GM12878 (cell line): Measurements from ENCODE around the gene PKN2.

Experiments used
- NFYB ChIP-seq: IDR thresholded peaks from 2 replicates; pipeline ENCODE4 v1.6.1; 2011; ENCODE audit warnings: low read depth, mild to moderate bottlenecking, low read length, improper control_type of control experiment, moderate library complexity; ENCODE audit not compliant: insufficient read depth
- NR2C2 ChIP-seq: IDR thresholded peaks from 2 replicates; pipeline ENCODE4 v1.6.1; 2011; ENCODE audit warnings: borderline replicate concordance, low read depth; ENCODE audit not compliant: control insufficient read depth, insufficient read length
- PAX8 ChIP-seq: fragments of 450-650 bp; IDR thresholded peaks from 2 replicates; pipeline ENCODE4 v1.6.1; 2017; ENCODE audit warnings: mild to moderate bottlenecking, moderate library complexity
- POLR2A ChIP-seq: IDR thresholded peaks from 2 replicates; pipeline ENCODE4 v1.6.1; 2011; ENCODE audit warnings: low read depth, mild to moderate bottlenecking, low read length
- POLR2AphosphoS5 ChIP-seq: IDR thresholded peaks from 2 replicates; pipeline ENCODE4 v1.6.1; 2011; ENCODE audit warnings: mild to moderate bottlenecking, low read length, inconsistent platforms
- RBBP5 ChIP-seq: fragments of 200-600 bp; sonication (generic); conservative IDR thresholded peaks from 2 replicates; pipeline ENCODE4 v1.6.1; 2016
- TCF3 ChIP-seq: IDR thresholded peaks from 2 replicates; pipeline ENCODE4 v1.6.1; 2012; ENCODE audit warnings: low read depth, mild to moderate bottlenecking, low read length, borderline replicate concordance; ENCODE audit not compliant: insufficient read depth
- ZNF274 ChIP-seq: IDR thresholded peaks from one replicate; pipeline ENCODE4 v1.8.0; 2011; ENCODE audit not compliant: insufficient read length, insufficient read depth
- ZSCAN29 ChIP-seq: fragments of 450-650 bp; IDR thresholded peaks from 2 replicates; pipeline ENCODE4 v1.6.1; 2017; ENCODE audit warnings: mild to moderate bottlenecking, moderate library complexity
- TF ChIP-seq, protein P1 (sequence below), 3 experiments: IDR thresholded peaks in 2 of 3; conservative IDR thresholded peaks in 1 of 3; 2 replicates each; pipeline ENCODE4 v1.5.1; 2011; ENCODE audit warnings: low read depth in 3 of 3, low read length in 3 of 3, mild to moderate bottlenecking in 3 of 3, control low read depth in 2 of 3, moderate library complexity in 2 of 3, inconsistent platforms in 1 of 3, mixed read lengths in 1 of 3; ENCODE audit not compliant: control insufficient read depth in 2 of 3, insufficient read depth in 1 of 3; ENCODE audit errors: extremely low read depth in 1 of 3
- TF ChIP-seq, protein P2 (sequence below): fragments of 450-650 bp; formaldehyde crosslinking; IDR thresholded peaks from 2 replicates; pipeline ENCODE4 v1.5.0; 2022; ENCODE audit warnings: mild to moderate bottlenecking, missing genetic modification characterization
- TF ChIP-seq, protein P3 (sequence below): IDR thresholded peaks from 2 replicates; pipeline ENCODE4 v1.6.1; 2011; ENCODE audit warnings: low read depth, mild to moderate bottlenecking, low read length, moderate library complexity, borderline replicate concordance; ENCODE audit errors: extremely low read depth
- TF ChIP-seq, protein P4 (sequence below): IDR thresholded peaks from 2 replicates; pipeline ENCODE4 v1.6.1; 2012; ENCODE audit warnings: low read depth, low read length, improper control_type of control experiment
- TF ChIP-seq, protein P5 (sequence below): fragments of 450-650 bp; IDR thresholded peaks from 2 replicates; pipeline ENCODE4 v1.6.1; 2018; ENCODE audit warnings: mild to moderate bottlenecking, low read depth, moderate library complexity; ENCODE audit not compliant: partially characterized antibody

DNA sequence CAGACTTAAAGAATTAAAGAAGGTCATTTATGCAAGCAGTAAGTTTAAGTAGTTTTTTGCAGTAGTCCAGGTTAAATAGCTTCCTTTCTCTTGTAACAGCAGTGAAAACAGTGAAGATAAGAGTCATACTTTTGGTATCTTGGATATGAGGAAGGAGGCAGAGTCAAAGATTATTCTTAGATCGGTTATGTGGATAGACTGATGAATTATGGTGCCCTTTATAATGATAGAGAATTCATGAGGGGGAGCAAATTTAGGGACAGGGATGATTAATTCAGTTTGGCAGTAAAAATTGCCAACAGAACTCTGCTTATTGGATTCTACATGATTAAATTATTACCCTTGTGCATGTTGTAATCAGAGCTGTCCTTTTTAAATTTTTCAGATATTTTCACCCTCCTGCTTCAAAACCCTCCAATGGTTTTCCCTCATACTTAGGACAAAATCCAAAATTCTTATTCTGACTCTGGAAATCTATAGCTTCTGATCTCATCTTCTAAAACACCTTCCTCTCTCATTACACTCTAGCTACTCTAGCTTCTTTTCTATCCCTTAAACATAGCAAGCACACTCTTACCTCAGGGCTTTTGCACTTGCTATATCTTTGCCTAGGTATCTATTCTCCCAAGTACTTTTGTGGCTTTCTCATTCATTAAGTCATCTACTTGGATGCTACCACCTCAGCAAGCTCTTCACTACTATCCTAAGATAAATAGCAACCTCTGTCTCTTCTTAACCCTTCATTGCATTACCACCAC is 79.8 kb downstream of the PKN2 start:
- no peak for TF ChIP-seq POLR2AphosphoS5
- no peak for TF ChIP-seq TCF3
- TF ChIP-seq, protein P1, sequence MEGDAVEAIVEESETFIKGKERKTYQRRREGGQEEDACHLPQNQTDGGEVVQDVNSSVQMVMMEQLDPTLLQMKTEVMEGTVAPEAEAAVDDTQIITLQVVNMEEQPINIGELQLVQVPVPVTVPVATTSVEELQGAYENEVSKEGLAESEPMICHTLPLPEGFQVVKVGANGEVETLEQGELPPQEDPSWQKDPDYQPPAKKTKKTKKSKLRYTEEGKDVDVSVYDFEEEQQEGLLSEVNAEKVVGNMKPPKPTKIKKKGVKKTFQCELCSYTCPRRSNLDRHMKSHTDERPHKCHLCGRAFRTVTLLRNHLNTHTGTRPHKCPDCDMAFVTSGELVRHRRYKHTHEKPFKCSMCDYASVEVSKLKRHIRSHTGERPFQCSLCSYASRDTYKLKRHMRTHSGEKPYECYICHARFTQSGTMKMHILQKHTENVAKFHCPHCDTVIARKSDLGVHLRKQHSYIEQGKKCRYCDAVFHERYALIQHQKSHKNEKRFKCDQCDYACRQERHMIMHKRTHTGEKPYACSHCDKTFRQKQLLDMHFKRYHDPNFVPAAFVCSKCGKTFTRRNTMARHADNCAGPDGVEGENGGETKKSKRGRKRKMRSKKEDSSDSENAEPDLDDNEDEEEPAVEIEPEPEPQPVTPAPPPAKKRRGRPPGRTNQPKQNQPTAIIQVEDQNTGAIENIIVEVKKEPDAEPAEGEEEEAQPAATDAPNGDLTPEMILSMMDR (IDR thresholded peaks at IDR 0.05 in 2 of 3, conservative IDR thresholded peaks at IDR 0.05 in 1 of 3; ENCODE audit: control insufficient read depth in 2 of 3, extremely low read depth in 1 of 3, insufficient read depth in 1 of 3, low read depth in 3 of 3, low read length in 3 of 3): no peak
- TF ChIP-seq NFYB: no peak
- TF ChIP-seq RBBP5: no peak
- TF ChIP-seq, protein P2, sequence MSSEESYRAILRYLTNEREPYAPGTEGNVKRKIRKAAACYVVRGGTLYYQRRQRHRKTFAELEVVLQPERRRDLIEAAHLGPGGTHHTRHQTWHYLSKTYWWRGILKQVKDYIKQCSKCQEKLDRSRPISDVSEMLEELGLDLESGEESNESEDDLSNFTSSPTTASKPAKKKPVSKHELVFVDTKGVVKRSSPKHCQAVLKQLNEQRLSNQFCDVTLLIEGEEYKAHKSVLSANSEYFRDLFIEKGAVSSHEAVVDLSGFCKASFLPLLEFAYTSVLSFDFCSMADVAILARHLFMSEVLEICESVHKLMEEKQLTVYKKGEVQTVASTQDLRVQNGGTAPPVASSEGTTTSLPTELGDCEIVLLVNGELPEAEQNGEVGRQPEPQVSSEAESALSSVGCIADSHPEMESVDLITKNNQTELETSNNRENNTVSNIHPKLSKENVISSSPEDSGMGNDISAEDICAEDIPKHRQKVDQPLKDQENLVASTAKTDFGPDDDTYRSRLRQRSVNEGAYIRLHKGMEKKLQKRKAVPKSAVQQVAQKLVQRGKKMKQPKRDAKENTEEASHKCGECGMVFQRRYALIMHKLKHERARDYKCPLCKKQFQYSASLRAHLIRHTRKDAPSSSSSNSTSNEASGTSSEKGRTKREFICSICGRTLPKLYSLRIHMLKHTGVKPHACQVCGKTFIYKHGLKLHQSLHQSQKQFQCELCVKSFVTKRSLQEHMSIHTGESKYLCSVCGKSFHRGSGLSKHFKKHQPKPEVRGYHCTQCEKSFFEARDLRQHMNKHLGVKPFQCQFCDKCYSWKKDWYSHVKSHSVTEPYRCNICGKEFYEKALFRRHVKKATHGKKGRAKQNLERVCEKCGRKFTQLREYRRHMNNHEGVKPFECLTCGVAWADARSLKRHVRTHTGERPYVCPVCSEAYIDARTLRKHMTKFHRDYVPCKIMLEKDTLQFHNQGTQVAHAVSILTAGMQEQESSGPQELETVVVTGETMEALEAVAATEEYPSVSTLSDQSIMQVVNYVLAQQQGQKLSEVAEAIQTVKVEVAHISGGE (CRISPR knock-in tag): no peak
- TF ChIP-seq, protein P3, sequence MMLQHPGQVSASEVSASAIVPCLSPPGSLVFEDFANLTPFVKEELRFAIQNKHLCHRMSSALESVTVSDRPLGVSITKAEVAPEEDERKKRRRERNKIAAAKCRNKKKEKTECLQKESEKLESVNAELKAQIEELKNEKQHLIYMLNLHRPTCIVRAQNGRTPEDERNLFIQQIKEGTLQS: no peak
- TF ChIP-seq POLR2A: no peak
- no peak for TF ChIP-seq PAX8
- no peak for TF ChIP-seq ZSCAN29
- no peak for TF ChIP-seq NR2C2
- TF ChIP-seq, protein P4, sequence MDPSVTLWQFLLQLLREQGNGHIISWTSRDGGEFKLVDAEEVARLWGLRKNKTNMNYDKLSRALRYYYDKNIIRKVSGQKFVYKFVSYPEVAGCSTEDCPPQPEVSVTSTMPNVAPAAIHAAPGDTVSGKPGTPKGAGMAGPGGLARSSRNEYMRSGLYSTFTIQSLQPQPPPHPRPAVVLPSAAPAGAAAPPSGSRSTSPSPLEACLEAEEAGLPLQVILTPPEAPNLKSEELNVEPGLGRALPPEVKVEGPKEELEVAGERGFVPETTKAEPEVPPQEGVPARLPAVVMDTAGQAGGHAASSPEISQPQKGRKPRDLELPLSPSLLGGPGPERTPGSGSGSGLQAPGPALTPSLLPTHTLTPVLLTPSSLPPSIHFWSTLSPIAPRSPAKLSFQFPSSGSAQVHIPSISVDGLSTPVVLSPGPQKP: no peak
- no peak for TF ChIP-seq ZNF274
- TF ChIP-seq, protein P5, sequence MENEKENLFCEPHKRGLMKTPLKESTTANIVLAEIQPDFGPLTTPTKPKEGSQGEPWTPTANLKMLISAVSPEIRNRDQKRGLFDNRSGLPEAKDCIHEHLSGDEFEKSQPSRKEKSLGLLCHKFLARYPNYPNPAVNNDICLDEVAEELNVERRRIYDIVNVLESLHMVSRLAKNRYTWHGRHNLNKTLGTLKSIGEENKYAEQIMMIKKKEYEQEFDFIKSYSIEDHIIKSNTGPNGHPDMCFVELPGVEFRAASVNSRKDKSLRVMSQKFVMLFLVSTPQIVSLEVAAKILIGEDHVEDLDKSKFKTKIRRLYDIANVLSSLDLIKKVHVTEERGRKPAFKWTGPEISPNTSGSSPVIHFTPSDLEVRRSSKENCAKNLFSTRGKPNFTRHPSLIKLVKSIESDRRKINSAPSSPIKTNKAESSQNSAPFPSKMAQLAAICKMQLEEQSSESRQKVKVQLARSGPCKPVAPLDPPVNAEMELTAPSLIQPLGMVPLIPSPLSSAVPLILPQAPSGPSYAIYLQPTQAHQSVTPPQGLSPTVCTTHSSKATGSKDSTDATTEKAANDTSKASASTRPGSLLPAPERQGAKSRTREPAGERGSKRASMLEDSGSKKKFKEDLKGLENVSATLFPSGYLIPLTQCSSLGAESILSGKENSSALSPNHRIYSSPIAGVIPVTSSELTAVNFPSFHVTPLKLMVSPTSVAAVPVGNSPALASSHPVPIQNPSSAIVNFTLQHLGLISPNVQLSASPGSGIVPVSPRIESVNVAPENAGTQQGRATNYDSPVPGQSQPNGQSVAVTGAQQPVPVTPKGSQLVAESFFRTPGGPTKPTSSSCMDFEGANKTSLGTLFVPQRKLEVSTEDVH: no peak
